A673 (cell line): Measurements from ENCODE around the gene CYP2E1. TPM values are rescaled to one million over a fixed set of nuclear protein-coding genes. Genes with fewer than 3 reads are reported as not detected.

ENCODE experiments used
- BruUV-seq: library from RNA; stranded (reverse); fragments of 400-500 nt; replicated peaks from 2 replicates; lab custom pipeline; 2021; lab: Mats Ljungman, UMichigan
- CTCF ChIA-PET: fragments of 300-600 bp; sonication (Branson Sonifier 250); formaldehyde crosslinking; loops from one replicate; lab custom pipeline; 2022; ENCODE audit warnings: antibody characterized with exemption; lab: Charles Lee
- POLR2A ChIA-PET: fragments of 300-600 bp; sonication (Branson Sonifier 250); formaldehyde crosslinking; loops from one replicate; lab custom pipeline; 2022; ENCODE audit warnings: antibody characterized with exemption; ENCODE audit not compliant: low non-redundant PET; lab: Charles Lee
- DNase-seq: peaks from one replicate; pipeline ENCODE4 v3.0.0-alpha.2; 2015; ENCODE audit warnings: low spot score
- H3K27ac ChIP-seq: fragments of 200-600 bp; sonication (generic); 2 replicates; pipeline ENCODE4 v1.5.1; 2016; ENCODE audit warnings: mixed run types, low read depth, mild to moderate bottlenecking, mixed read lengths, antibody characterized with exemption, low read length; ENCODE audit not compliant: poor library complexity, severe bottlenecking
- H3K27me3 ChIP-seq: fragments of 200-600 bp; sonication (generic); replicated peaks from 2 replicates; pipeline ENCODE4 v1.6.1; 2017; ENCODE audit warnings: mixed run types, low read depth, mild to moderate bottlenecking, mixed read lengths, antibody characterized with exemption, low read length; ENCODE audit not compliant: insufficient read depth, poor library complexity
- H3K36me3 ChIP-seq: fragments of 200-600 bp; sonication (generic); 2 replicates; pipeline ENCODE4 v1.6.1; 2016; ENCODE audit warnings: mixed run types, mild to moderate bottlenecking, mixed read lengths, antibody characterized with exemption, low read length; ENCODE audit not compliant: insufficient read depth, poor library complexity, severe bottlenecking
- H3K4me1 ChIP-seq: fragments of 200-600 bp; sonication (generic); 2 replicates; pipeline ENCODE4 v1.6.1; 2017; ENCODE audit warnings: mixed run types, mild to moderate bottlenecking, mixed read lengths, antibody characterized with exemption, low read length; ENCODE audit not compliant: insufficient read depth, poor library complexity, severe bottlenecking
- H3K4me3 ChIP-seq: fragments of 200-600 bp; sonication (generic); 2 replicates; pipeline ENCODE4 v1.5.1; 2016; ENCODE audit warnings: low read depth, mixed run types, mild to moderate bottlenecking, mixed read lengths, low read length; ENCODE audit not compliant: poor library complexity, severe bottlenecking
- H3K9me3 ChIP-seq: fragments of 200-600 bp; sonication (generic); 2 replicates; pipeline ENCODE4 v1.6.1; 2016; ENCODE audit warnings: mixed run types, low read depth, mild to moderate bottlenecking, mixed read lengths, antibody characterized with exemption, low read length; ENCODE audit not compliant: poor library complexity, severe bottlenecking
- CTCF ChIP-seq: fragments of 300-800, 200-600 bp; sonication (generic); conservative IDR thresholded peaks from 2 replicates; pipeline ENCODE4 v1.5.1; 2017; ENCODE audit warnings: low read depth, mild to moderate bottlenecking, antibody characterized with exemption, low read length, moderate library complexity, mixed read lengths
- EZH2 ChIP-seq: fragments of 200-600 bp; sonication (generic); IDR thresholded peaks from 2 replicates; pipeline ENCODE4 v1.6.1; 2017; ENCODE audit warnings: borderline replicate concordance, low read depth, mild to moderate bottlenecking, mixed read lengths, antibody characterized with exemption, low read length; ENCODE audit not compliant: poor library complexity, severe bottlenecking
- intact Hi-C: fragments of 100-400 bp; cut with micrococcal nuclease; formaldehyde crosslinking; loops from one replicate; pipeline ENCODE4 v1.10.0; 2022; ENCODE audit not compliant: unreplicated experiment
- total RNA-seq: library from RNA; stranded (reverse); gene quantifications from 2 replicates; pipeline ENCODE4 v1.2.3, GENCODE V29; 2021

The CYP2E1 gene
- total RNA-seq, 1 experiment from 2014 or later = 0.49 TPM

- no peak for DNase-seq
- BruUV-seq = no TSS peak
- Histone ChIP-seq H3K4me3 (no peak overlapping the region), H3K4me1 (no peaks in the 10 kb centered on the region), H3K27ac (no peak overlapping the region), H3K36me3 (no peaks in the 10 kb centered on the region), H3K27me3 (peaks cover 93% of the 10 kb centered on the region), H3K9me3 (peaks cover 4% of the 10 kb centered on the region)
- ChIA-PET POLR2A (no interaction called here), CTCF (no interaction called here)
- TF ChIP-seq CTCF = no peak
- no peak for TF ChIP-seq EZH2
- intact Hi-C loops = no loop called here
Measured at GRCh38 chr10:133528296-133528844, 1.2 kb downstream of the CYP2E1 start.

GRCh38 chr10:133528845-133529575 is 1.8 kb downstream of the CYP2E1 start:
- intact Hi-C loops = no loop called here
- no peaks in the 10 kb centered on the region for H3K9me3 ChIP-seq

GRCh38 chr10:133529576-133529946 is 2.4 kb downstream of the CYP2E1 start:
- peaks cover 82% of the 10 kb centered on the region for H3K27me3 ChIP-seq
- no peak for DNase-seq
- H3K36me3 ChIP-seq = no peaks in the 10 kb centered on the region
- TF ChIP-seq CTCF (no peak), EZH2 (peak; percentile 56)
- POLR2A ChIA-PET = no interaction called here
- H3K4me3 ChIP-seq = no peak overlapping the region
- intact Hi-C loops = no loop called here
- BruUV-seq = no TSS peak
- no peak overlapping the region for H3K27ac ChIP-seq
- no peaks in the 10 kb centered on the region for H3K9me3 ChIP-seq
- no peaks in the 10 kb centered on the region for H3K4me1 ChIP-seq
- CTCF ChIA-PET = no interaction called here

More at GRCh38 chr10:133528845-133529575, 1.8 kb downstream of the CYP2E1 start:
- Histone ChIP-seq H3K4me1 (no peaks in the 10 kb centered on the region), H3K36me3 (no peaks in the 10 kb centered on the region), H3K27ac (no peak overlapping the region), H3K27me3 (peaks cover 87% of the 10 kb centered on the region), H3K4me3 (no peak overlapping the region)
- POLR2A ChIA-PET = no interaction called here
- TF ChIP-seq CTCF (no peak), EZH2 (peak; percentile 88)
- BruUV-seq = no TSS peak
- CTCF ChIA-PET = no interaction called here
- no peak for DNase-seq
